ENCODE measurements around the gene MMP20.
"Not testable (repeated sequence)": the region's sequence is repeated elsewhere in the genome, so short reads cannot be mapped to it uniquely, and the experiment has no call there.

Gene MMP20

GRCh38 chr11:102625177-102625576, at the start of gene MMP20:
TSS of gene MMP20 (minus strand) at chr11:102625332. CDS start at chr11:102625319, 13 bp downstream.
- no peak for DNase-seq

GRCh38 chr11:102669664-102670063, 44.5 kb upstream of the MMP20 start:
- DNase-seq: peak; percentile 49

- DNase-seq: peak; percentile 46
These were observed 41.3 kb upstream of the MMP20 start for GRCh38 chr11:102666331-102666957.

GRCh38 chr11:102664001-102664752, 39.0 kb upstream of the MMP20 start:
- no peak for DNase-seq

GRCh38 chr11:102662607-102663006, 37.5 kb upstream of the MMP20 start:
- DNase-seq: no peak

- no peak for DNase-seq
These were observed 35.9 kb upstream of the MMP20 start for GRCh38 chr11:102661040-102661439.

GRCh38 chr11:102656528-102656927, 31.4 kb upstream of the MMP20 start:
- DNase-seq: no peak

GRCh38 chr11:102655547-102655946, 30.4 kb upstream of the MMP20 start:
- no peak for DNase-seq

GRCh38 chr11:102654761-102655160, 29.6 kb upstream of the MMP20 start:
- DNase-seq: no peak

- no peak for DNase-seq
These were observed 28.7 kb upstream of the MMP20 start for GRCh38 chr11:102653744-102654291.

GRCh38 chr11:102647430-102647829, 22.3 kb upstream of the MMP20 start:
- DNase-seq: no peak

GRCh38 chr11:102643941-102644340, 18.8 kb upstream of the MMP20 start:
- no peak for DNase-seq

GRCh38 chr11:102640946-102641345, 15.8 kb upstream of the MMP20 start:
- DNase-seq: no peak

GRCh38 chr11:102639656-102640055, 14.5 kb upstream of the MMP20 start:
- no peak for DNase-seq

GRCh38 chr11:102637731-102638130, 12.6 kb upstream of the MMP20 start:
- no peak for DNase-seq

- no peak for DNase-seq
These were observed 8.4 kb upstream of the MMP20 start for GRCh38 chr11:102633385-102634026.

- no peak for DNase-seq
These were observed 6.9 kb upstream of the MMP20 start for GRCh38 chr11:102632026-102632425.

- no peak for DNase-seq
These were observed 5.7 kb upstream of the MMP20 start for GRCh38 chr11:102630598-102631448.

- not testable (repeated sequence) for DNase-seq
These were observed 4.8 kb upstream of the MMP20 start for GRCh38 chr11:102629908-102630307.

GRCh38 chr11:102626676-102627075, 1.5 kb upstream of the MMP20 start:
- peak; percentile 16 for DNase-seq

GRCh38 chr11:102623998-102624397, 1.1 kb downstream of the MMP20 start:
- DNase-seq: no peak

GRCh38 chr11:102623128-102623527, 2.0 kb downstream of the MMP20 start:
- DNase-seq: no peak

GRCh38 chr11:102622258-102622657, 2.9 kb downstream of the MMP20 start:
- DNase-seq: no peak

All from fibroblast of skin of right quadriceps (primary cell).